ENCODE measurements around the gene P2RY8.
A peak's percentile ranks its signal among the peaks of the same experiment; 100 is the strongest.
"Not testable (repeated sequence)": the region's sequence is repeated elsewhere in the genome, so short reads cannot be mapped to it uniquely, and the experiment has no call there.

The P2RY8 gene, protein sequence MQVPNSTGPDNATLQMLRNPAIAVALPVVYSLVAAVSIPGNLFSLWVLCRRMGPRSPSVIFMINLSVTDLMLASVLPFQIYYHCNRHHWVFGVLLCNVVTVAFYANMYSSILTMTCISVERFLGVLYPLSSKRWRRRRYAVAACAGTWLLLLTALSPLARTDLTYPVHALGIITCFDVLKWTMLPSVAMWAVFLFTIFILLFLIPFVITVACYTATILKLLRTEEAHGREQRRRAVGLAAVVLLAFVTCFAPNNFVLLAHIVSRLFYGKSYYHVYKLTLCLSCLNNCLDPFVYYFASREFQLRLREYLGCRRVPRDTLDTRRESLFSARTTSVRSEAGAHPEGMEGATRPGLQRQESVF

GRCh38 chrX:1537031-1537715 lies at the start of gene P2RY8:
P2RY8 (minus strand) TSS chrX:1537185; CDS start chrX:1466558, 70,627 bp downstream.
- Histone ChIP-seq H3K36me3 (ENCODE audit: control insufficient read depth in 1 of 2, insufficient read depth in 2 of 2, low read length in 2 of 2) (no peaks in the 10 kb centered on the region), H3K27ac (ENCODE audit: low read depth, low read length) (peak within 1 kb of the TSS; percentile 80), H3K27me3 (ENCODE audit: control insufficient read depth in 1 of 2, insufficient read depth in 2 of 2, low read length in 2 of 2) (no peaks in the 10 kb centered on the region), H3K4me3 (ENCODE audit: low read depth in 1 of 2, low read length in 2 of 2) (peak within 1 kb of the TSS; percentile 71 to 76), H3K9me3 (ENCODE audit: control insufficient read depth in 1 of 2, low read length in 2 of 2) (no peaks in the 10 kb centered on the region), H3K9ac (ENCODE audit: low read depth in 1 of 2, low read length in 2 of 2) (peak within 1 kb of the TSS; percentile 49 to 51), H3K4me1 (ENCODE audit: control insufficient read depth in 1 of 2, insufficient read depth in 2 of 2, low read length in 2 of 2) (no peaks in the 10 kb centered on the region)

- H3K9me3 ChIP-seq (ENCODE audit: control insufficient read depth in 1 of 2, low read length in 2 of 2): no peaks in the 10 kb centered on the region
- H3K4me3 ChIP-seq (ENCODE audit: low read depth in 1 of 2, low read length in 2 of 2): no peak overlapping the region
- no peak overlapping the region for H3K27ac ChIP-seq (ENCODE audit: low read depth, low read length)
- H3K36me3 ChIP-seq (ENCODE audit: control insufficient read depth in 1 of 2, insufficient read depth in 2 of 2, low read length in 2 of 2): no peaks in the 10 kb centered on the region
- no peak overlapping the region for H3K9ac ChIP-seq (ENCODE audit: low read depth in 1 of 2, low read length in 2 of 2)
- H3K27me3 ChIP-seq (ENCODE audit: control insufficient read depth in 1 of 2, insufficient read depth in 2 of 2, low read length in 2 of 2): no peaks in the 10 kb centered on the region
- peaks cover 0 to 5% of the 10 kb centered on the region in 2 donors for H3K4me1 ChIP-seq (ENCODE audit: control insufficient read depth in 1 of 2, insufficient read depth in 2 of 2, low read length in 2 of 2)
Measured at GRCh38 chrX:1584237-1585011, 47.4 kb upstream of the P2RY8 start.

GRCh38 chrX:1582686-1583437 lies 45.9 kb upstream of the P2RY8 start:
- Histone ChIP-seq H3K36me3 (ENCODE audit: control insufficient read depth in 1 of 2, insufficient read depth in 2 of 2, low read length in 2 of 2) (no peaks in the 10 kb centered on the region), H3K4me3 (ENCODE audit: low read depth in 1 of 2, low read length in 2 of 2) (no peak overlapping the region), H3K27me3 (ENCODE audit: control insufficient read depth in 1 of 2, insufficient read depth in 2 of 2, low read length in 2 of 2) (no peaks in the 10 kb centered on the region)

GRCh38 chrX:1581132-1581531 lies 44.1 kb upstream of the P2RY8 start:
- H3K9ac ChIP-seq (ENCODE audit: low read depth in 1 of 2, low read length in 2 of 2): no peak overlapping the region
- peaks cover 0 to 5% of the 10 kb centered on the region in 2 donors for H3K4me1 ChIP-seq (ENCODE audit: control insufficient read depth in 1 of 2, insufficient read depth in 2 of 2, low read length in 2 of 2)
- no peaks in the 10 kb centered on the region for H3K9me3 ChIP-seq (ENCODE audit: control insufficient read depth in 1 of 2, low read length in 2 of 2)
- H3K27ac ChIP-seq (ENCODE audit: low read depth, low read length): no peak overlapping the region
- H3K27me3 ChIP-seq (ENCODE audit: control insufficient read depth in 1 of 2, insufficient read depth in 2 of 2, low read length in 2 of 2): no peaks in the 10 kb centered on the region
- no peaks in the 10 kb centered on the region for H3K36me3 ChIP-seq (ENCODE audit: control insufficient read depth in 1 of 2, insufficient read depth in 2 of 2, low read length in 2 of 2)
- no peak overlapping the region for H3K4me3 ChIP-seq (ENCODE audit: low read depth in 1 of 2, low read length in 2 of 2)

More at GRCh38 chrX:1582686-1583437, 45.9 kb upstream of the P2RY8 start:
- Histone ChIP-seq H3K4me1 (ENCODE audit: control insufficient read depth in 1 of 2, insufficient read depth in 2 of 2, low read length in 2 of 2) (peaks cover 0 to 5% of the 10 kb centered on the region in 2 donors), H3K9ac (ENCODE audit: low read depth in 1 of 2, low read length in 2 of 2) (no peak overlapping the region), H3K9me3 (ENCODE audit: control insufficient read depth in 1 of 2, low read length in 2 of 2) (no peaks in the 10 kb centered on the region), H3K27ac (ENCODE audit: low read depth, low read length) (no peak overlapping the region)

- Histone ChIP-seq H3K27ac (ENCODE audit: low read depth, low read length) (no peak overlapping the region), H3K4me1 (ENCODE audit: control insufficient read depth in 1 of 2, insufficient read depth in 2 of 2, low read length in 2 of 2) (peaks cover 0 to 5% of the 10 kb centered on the region in 2 donors)
Measured at GRCh38 chrX:1578511-1579173, 41.7 kb upstream of the P2RY8 start.

DNA sequence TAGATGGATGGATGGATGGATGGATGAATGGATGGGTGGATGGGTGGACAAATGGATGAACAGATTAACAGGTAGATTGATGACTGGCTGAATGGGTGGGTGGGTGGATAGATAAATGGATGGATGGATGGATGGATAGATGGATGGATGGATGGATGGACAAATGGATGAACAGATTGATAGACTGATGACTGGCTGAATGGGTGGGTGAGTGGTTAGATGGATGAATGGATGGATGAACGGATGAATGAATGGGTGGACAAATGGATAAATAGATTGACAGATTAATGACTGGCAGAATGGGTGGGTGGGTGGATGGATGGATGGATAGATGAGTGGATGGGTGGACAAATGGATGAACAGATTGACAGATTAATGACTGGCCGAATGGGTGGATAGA lies 40.9 kb upstream of the P2RY8 start:
- no peak overlapping the region for H3K4me3 ChIP-seq (ENCODE audit: low read depth in 1 of 2, low read length in 2 of 2)
- no peaks in the 10 kb centered on the region for H3K9me3 ChIP-seq (ENCODE audit: control insufficient read depth in 1 of 2, low read length in 2 of 2)
- peaks cover 0 to 2% of the 10 kb centered on the region in 2 donors for H3K4me1 ChIP-seq (ENCODE audit: control insufficient read depth in 1 of 2, insufficient read depth in 2 of 2, low read length in 2 of 2)
- no peaks in the 10 kb centered on the region for H3K27me3 ChIP-seq (ENCODE audit: control insufficient read depth in 1 of 2, insufficient read depth in 2 of 2, low read length in 2 of 2)
- no peak overlapping the region for H3K27ac ChIP-seq (ENCODE audit: low read depth, low read length)
- no peaks in the 10 kb centered on the region for H3K36me3 ChIP-seq (ENCODE audit: control insufficient read depth in 1 of 2, insufficient read depth in 2 of 2, low read length in 2 of 2)
- no peak overlapping the region for H3K9ac ChIP-seq (ENCODE audit: low read depth in 1 of 2, low read length in 2 of 2)

More at GRCh38 chrX:1578511-1579173, 41.7 kb upstream of the P2RY8 start:
- Histone ChIP-seq H3K4me3 (ENCODE audit: low read depth in 1 of 2, low read length in 2 of 2) (no peak overlapping the region), H3K9me3 (ENCODE audit: control insufficient read depth in 1 of 2, low read length in 2 of 2) (no peaks in the 10 kb centered on the region), H3K27me3 (ENCODE audit: control insufficient read depth in 1 of 2, insufficient read depth in 2 of 2, low read length in 2 of 2) (no peaks in the 10 kb centered on the region), H3K9ac (ENCODE audit: low read depth in 1 of 2, low read length in 2 of 2) (no peak overlapping the region), H3K36me3 (ENCODE audit: control insufficient read depth in 1 of 2, insufficient read depth in 2 of 2, low read length in 2 of 2) (no peaks in the 10 kb centered on the region)

- Histone ChIP-seq H3K9ac (ENCODE audit: low read depth in 1 of 2, low read length in 2 of 2) (no peak overlapping the region), H3K9me3 (ENCODE audit: control insufficient read depth in 1 of 2, low read length in 2 of 2) (no peaks in the 10 kb centered on the region), H3K4me3 (ENCODE audit: low read depth in 1 of 2, low read length in 2 of 2) (no peak overlapping the region), H3K27ac (ENCODE audit: low read depth, low read length) (no peak overlapping the region), H3K27me3 (ENCODE audit: control insufficient read depth in 1 of 2, insufficient read depth in 2 of 2, low read length in 2 of 2) (no peaks in the 10 kb centered on the region), H3K36me3 (ENCODE audit: control insufficient read depth in 1 of 2, insufficient read depth in 2 of 2, low read length in 2 of 2) (no peaks in the 10 kb centered on the region), H3K4me1 (ENCODE audit: control insufficient read depth in 1 of 2, insufficient read depth in 2 of 2, low read length in 2 of 2) (no peaks in the 10 kb centered on the region)
Measured at GRCh38 chrX:1576201-1576992, 39.4 kb upstream of the P2RY8 start.

DNA sequence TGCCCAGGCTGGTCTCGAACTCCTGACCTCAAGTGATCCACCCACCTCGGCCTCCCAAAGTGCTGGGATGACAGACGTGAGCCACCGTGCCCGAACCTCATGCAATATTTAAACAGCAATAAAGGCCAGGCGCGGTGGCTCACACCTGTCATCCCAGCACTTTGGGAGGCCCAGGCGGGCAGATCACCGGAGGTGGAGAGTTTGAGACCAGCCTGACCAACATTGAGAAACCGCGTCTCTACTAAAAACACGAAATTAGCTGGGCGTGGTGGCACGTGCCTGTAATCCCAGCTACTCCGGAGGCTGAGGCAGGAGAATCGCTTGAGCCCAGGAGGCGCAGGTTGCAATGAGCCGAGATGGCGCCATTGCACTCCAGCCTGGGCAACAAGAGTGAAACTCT lies 37.2 kb upstream of the P2RY8 start:
- not testable (repeated sequence) for H3K27ac ChIP-seq (ENCODE audit: low read depth, low read length); H3K4me3 ChIP-seq (ENCODE audit: low read depth in 1 of 2, low read length in 2 of 2); H3K36me3 ChIP-seq (ENCODE audit: control insufficient read depth in 1 of 2, insufficient read depth in 2 of 2, low read length in 2 of 2); H3K27me3 ChIP-seq (ENCODE audit: control insufficient read depth in 1 of 2, insufficient read depth in 2 of 2, low read length in 2 of 2); H3K9ac ChIP-seq (ENCODE audit: low read depth in 1 of 2, low read length in 2 of 2); H3K4me1 ChIP-seq (ENCODE audit: control insufficient read depth in 1 of 2, insufficient read depth in 2 of 2, low read length in 2 of 2); H3K9me3 ChIP-seq (ENCODE audit: control insufficient read depth in 1 of 2, low read length in 2 of 2)
